Stimulated activated effector memory CD8-positive, alpha-beta T cell treated with anti-CD3 and anti-CD28 coated beads, Interleukin-12 subunit alpha, Interleukin-12 subunit beta, amount 100 ng/mL, for 72 hours (primary cell): ENCODE data around the gene SLC25A45.

Experiments
- ATAC-seq: fragments of 150-1000 bp; cut with Tn5 transposase; 2 replicates; pipeline ENCODE4 v1.10.0; 2021
- DNase-seq, 2 donors: peaks; one replicate each; pipeline ENCODE4 v3.0.0; 2021 to 2022; ENCODE audit warnings: low spot score in 2 of 2
- H3K27ac Mint-ChIP-seq: one replicate; pipeline ENCODE4 v1.8.0; 2022; ENCODE audit warnings: mild to moderate bottlenecking, mixed read lengths
- H3K36me3 Mint-ChIP-seq: one replicate; pipeline ENCODE4 v1.8.0; 2022; ENCODE audit warnings: mild to moderate bottlenecking, mixed read lengths
- H3K4me1 Mint-ChIP-seq: one replicate; pipeline ENCODE4 v1.8.0; 2022; ENCODE audit warnings: mixed read lengths
- H3K4me3 Mint-ChIP-seq: one replicate; pipeline ENCODE4 v1.8.0; 2022; ENCODE audit warnings: mild to moderate bottlenecking, mixed read lengths
- H3K9me3 Mint-ChIP-seq: one replicate; pipeline ENCODE4 v1.8.0; 2022; ENCODE audit warnings: mixed read lengths

The SLC25A45 gene

GRCh38 chr11:65389294-65389980 is 7.0 kb upstream of the SLC25A45 start:
- Mint-ChIP-seq H3K36me3 (peaks cover 57% of the 10 kb centered on the region), H3K4me1 (peaks cover 70% of the 10 kb centered on the region), H3K4me3 (peak overlapping the region; percentile 92), H3K27ac (peak overlapping the region; percentile 85), H3K9me3 (no peaks in the 10 kb centered on the region)
- ATAC-seq = no peak
- DNase-seq = no peak

DNA sequence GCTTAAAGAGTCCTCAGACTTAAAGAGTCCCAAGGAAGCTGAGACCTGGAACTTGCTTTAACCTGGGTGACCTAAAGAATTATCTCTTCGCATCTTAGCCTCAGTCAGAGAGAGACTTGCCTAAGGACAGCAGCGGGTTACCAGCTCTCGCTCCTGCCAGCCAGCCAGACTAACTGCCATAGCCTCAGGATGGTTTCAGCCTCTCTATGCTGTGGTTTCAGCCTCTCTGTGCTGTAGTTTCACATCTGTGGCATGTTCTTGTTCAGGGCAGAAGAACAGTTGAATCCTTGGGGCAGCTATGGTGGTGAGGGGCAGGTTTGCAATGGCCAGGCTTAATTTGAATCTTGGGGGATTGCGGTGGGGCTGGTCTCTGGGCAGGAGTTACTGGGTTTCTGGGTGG is 6.3 kb upstream of the SLC25A45 start:
- H3K9me3 Mint-ChIP-seq = no peaks in the 10 kb centered on the region
- ATAC-seq (no peak), DNase-seq (no peak)
- peak overlapping the region; percentile 85 for H3K27ac Mint-ChIP-seq
- H3K4me1 Mint-ChIP-seq = peaks cover 77% of the 10 kb centered on the region
- H3K36me3 Mint-ChIP-seq = peaks cover 54% of the 10 kb centered on the region
- H3K4me3 Mint-ChIP-seq = peak overlapping the region; percentile 92

- Mint-ChIP-seq H3K9me3 (no peaks in the 10 kb centered on the region), H3K4me3 (peak within 1 kb of the TSS; percentile 92), H3K4me1 (peaks cover 85% of the 10 kb centered on the region), H3K36me3 (peaks cover 63% of the 10 kb centered on the region), H3K27ac (peak within 1 kb of the TSS; percentile 95)
- ATAC-seq = peak; percentile 58
- peak; percentile 84 to 93 for DNase-seq
These were observed 4.1 kb upstream of the SLC25A45 start, which contains the start of gene FRMD8 for GRCh38 chr11:65386307-65387140. Gene FRMD8, plus strand, starts transcription at chr11:65386637. Its CDS starts 400 bp downstream, at chr11:65387037.

- Mint-ChIP-seq H3K27ac (peak overlapping the region; percentile 95), H3K4me1 (peaks cover 73% of the 10 kb centered on the region), H3K4me3 (peak overlapping the region; percentile 92), H3K9me3 (no peaks in the 10 kb centered on the region), H3K36me3 (peaks cover 48% of the 10 kb centered on the region)
- ATAC-seq (no peak), DNase-seq (no peak)
These were observed 1.9 kb upstream of the SLC25A45 start for GRCh38 chr11:65384301-65384889.

- H3K27ac Mint-ChIP-seq = peak overlapping the region; percentile 95
These were observed 1.3 kb upstream of the SLC25A45 start for GRCh38 chr11:65383778-65384177.

GRCh38 chr11:65382804-65383368 is 440 bp upstream of the SLC25A45 start:
- H3K4me1 Mint-ChIP-seq = peaks cover 58% of the 10 kb centered on the region
- ATAC-seq (no peak), DNase-seq (no peak)
- peak overlapping the region; percentile 92 for H3K4me3 Mint-ChIP-seq
- peaks cover 33% of the 10 kb centered on the region for H3K36me3 Mint-ChIP-seq
- H3K9me3 Mint-ChIP-seq = no peaks in the 10 kb centered on the region
- peak overlapping the region; percentile 95 for H3K27ac Mint-ChIP-seq

More at GRCh38 chr11:65383778-65384177, 1.3 kb upstream of the SLC25A45 start:
- Mint-ChIP-seq H3K9me3 (no peaks in the 10 kb centered on the region), H3K36me3 (peaks cover 42% of the 10 kb centered on the region), H3K4me1 (peaks cover 67% of the 10 kb centered on the region), H3K4me3 (peak overlapping the region; percentile 92)
- DNase-seq (no peak), ATAC-seq (no peak)

DNA sequence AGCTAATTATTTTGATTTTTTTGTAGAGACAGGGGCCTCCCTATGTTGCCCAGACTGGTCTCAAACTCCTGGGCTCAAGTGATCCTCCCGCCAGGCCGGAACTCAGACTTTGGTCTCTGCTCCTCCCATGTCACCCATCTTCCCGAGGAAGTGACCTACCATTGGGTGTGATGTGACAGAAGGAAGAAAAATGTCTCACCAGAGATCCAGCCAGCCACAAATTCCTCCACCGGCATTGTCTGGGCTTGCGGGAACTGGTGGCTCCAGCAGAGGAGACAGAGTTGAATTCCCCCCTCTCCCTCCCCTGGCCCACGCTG is 772 bp downstream of the SLC25A45 start:
- no peak for DNase-seq
- no peak for ATAC-seq
- Mint-ChIP-seq H3K9me3 (no peaks in the 10 kb centered on the region), H3K4me3 (peak overlapping the region; percentile 92), H3K36me3 (peaks cover 25% of the 10 kb centered on the region), H3K4me1 (peaks cover 49% of the 10 kb centered on the region), H3K27ac (peak overlapping the region; percentile 95)

- Mint-ChIP-seq H3K4me1 (peaks cover 48% of the 10 kb centered on the region), H3K27ac (peak overlapping the region; percentile 95), H3K9me3 (no peaks in the 10 kb centered on the region), H3K4me3 (peak overlapping the region; percentile 92), H3K36me3 (peaks cover 24% of the 10 kb centered on the region)
- ATAC-seq (no peak), DNase-seq (no peak)
These were observed 1.9 kb downstream of the SLC25A45 start for GRCh38 chr11:65380460-65381119.

DNA sequence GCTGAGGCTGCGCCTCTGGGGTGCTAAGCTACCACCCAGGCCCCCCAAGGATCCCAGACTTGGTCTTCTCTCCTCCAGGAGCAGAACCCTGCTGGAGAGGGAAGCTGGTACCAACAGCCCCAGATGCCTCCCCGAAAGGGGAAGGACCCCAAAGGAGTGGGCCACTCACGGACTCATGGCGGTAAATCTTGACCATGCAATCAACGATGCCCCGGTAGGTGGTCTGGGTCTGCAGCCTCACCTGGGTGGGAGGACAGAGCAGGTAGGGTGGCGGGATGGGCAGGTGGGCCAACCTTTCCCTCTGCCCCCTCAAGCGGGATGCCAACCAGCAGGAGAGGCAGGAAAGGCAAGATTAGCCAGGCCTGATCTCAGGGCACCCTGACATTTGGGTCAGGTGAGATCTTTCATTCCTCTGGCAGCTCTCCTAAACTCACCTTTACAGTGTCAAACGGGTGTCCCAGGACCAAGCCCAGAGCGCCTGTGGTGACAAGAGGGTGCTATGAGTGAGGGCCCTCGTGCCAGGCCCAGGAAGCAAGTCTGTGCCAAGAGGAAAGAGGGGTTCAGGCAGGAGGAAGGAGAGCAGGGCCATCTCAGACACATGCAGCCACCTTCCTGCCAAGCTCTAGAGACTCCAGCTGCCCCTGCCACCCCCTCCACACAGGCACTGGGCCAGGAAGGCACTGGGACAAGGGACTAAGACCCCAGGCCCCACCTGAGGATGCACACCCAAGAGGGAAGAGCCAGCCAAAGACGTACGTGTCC is 2.6 kb downstream of the SLC25A45 start:
- H3K4me1 Mint-ChIP-seq = peaks cover 41% of the 10 kb centered on the region
- ATAC-seq (no peak), DNase-seq (no peak)
- peak overlapping the region; percentile 92 for H3K4me3 Mint-ChIP-seq
- H3K36me3 Mint-ChIP-seq = peaks cover 17% of the 10 kb centered on the region
- H3K9me3 Mint-ChIP-seq = no peaks in the 10 kb centered on the region
- peak overlapping the region; percentile 95 for H3K27ac Mint-ChIP-seq

DNA sequence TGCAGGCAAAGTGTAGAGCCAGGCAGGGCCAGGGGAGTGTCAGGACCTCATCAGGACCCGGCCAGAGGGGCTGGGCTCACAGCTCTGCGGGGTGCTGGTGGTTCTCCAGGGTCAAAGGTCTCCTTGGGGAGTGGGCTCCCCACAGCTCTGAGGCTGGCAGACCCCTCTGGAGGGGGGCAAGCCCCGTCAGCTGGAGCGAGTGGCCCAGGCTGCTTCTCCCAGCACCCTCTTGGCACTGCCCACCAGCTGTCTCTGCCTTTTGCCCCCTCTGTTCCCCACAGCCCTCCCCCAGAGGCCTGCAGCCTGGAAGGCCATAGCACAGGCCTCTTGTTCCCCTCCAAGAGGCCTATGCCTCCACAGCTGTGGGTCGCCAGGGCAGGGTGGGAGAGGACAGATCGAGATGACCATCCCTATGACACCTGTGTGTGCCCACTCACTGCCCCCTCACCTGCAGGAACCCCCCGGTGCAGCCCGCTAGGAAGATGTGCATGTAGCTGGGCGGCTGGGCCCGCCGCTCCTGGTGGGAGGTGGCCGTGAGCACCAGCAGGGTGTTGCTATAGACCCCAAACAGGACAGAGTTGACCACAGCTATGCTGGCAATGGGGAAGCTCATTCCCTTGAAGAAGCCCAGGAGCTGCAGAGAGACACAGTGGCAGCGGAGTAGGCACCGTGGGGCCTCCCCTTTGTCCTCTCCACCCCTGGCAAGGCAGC is 3.4 kb downstream of the SLC25A45 start:
- no peaks in the 10 kb centered on the region for H3K9me3 Mint-ChIP-seq
- no peak overlapping the region for H3K4me3 Mint-ChIP-seq
- no peak for ATAC-seq
- peaks cover 33% of the 10 kb centered on the region for H3K4me1 Mint-ChIP-seq
- H3K36me3 Mint-ChIP-seq = peaks cover 16% of the 10 kb centered on the region
- peak overlapping the region; percentile 58 for H3K27ac Mint-ChIP-seq
- DNase-seq = no peak

GRCh38 chr11:65378208-65378927 is 4.1 kb downstream of the SLC25A45 start:
- H3K27ac Mint-ChIP-seq = peak overlapping the region; percentile 77
- H3K4me3 Mint-ChIP-seq = no peak overlapping the region
- H3K36me3 Mint-ChIP-seq = peaks cover 15% of the 10 kb centered on the region
- no peak for ATAC-seq
- H3K9me3 Mint-ChIP-seq = no peaks in the 10 kb centered on the region
- DNase-seq = no peak
- H3K4me1 Mint-ChIP-seq = peaks cover 26% of the 10 kb centered on the region

DNA sequence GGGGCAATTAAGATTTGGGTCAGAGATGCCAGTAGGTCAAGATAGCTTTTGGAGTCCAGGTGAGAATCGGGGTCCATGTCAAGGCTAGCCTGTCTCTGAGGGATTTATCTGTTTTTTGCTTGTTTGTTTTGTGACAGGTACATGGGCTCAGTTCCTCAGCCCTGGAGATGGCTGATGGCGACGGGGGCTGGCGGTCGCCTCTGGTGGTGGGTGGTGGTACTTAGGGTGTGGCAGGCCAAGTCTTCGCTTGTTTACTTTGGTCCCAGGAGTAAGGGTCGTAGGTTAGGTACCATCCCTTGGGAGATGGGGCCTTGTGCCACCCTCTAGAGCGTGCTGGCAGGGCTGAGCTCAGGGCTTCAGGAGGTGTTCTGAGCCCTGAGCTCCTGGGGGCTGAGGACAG is 4.7 kb downstream of the SLC25A45 start:
- no peak overlapping the region for H3K4me3 Mint-ChIP-seq
- H3K9me3 Mint-ChIP-seq = no peaks in the 10 kb centered on the region
- ATAC-seq (no peak), DNase-seq (no peak)
- H3K27ac Mint-ChIP-seq = peak overlapping the region; percentile 77
- H3K36me3 Mint-ChIP-seq = peaks cover 10% of the 10 kb centered on the region
- peaks cover 20% of the 10 kb centered on the region for H3K4me1 Mint-ChIP-seq

DNA sequence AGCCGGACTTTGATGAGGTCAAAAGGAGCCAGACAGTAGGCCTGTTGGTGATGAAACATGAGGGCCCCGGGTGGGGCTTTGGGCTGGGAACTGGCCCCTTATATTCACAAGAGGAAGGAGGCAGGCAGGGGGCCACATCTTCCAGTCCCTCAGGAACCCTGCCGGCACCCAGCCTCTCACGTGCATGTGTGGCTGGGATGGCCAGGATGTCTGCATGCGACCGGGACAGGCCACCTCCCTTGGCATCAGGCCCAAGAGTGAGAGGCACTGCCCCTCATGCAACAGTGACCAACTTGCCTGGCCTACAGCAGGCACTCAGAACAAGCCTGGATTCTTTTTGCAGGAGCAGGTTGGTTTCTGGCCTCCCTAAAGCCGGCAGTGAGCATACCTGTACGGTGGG is 5.4 kb downstream of the SLC25A45 start:
- no peak for DNase-seq
- Mint-ChIP-seq H3K9me3 (no peaks in the 10 kb centered on the region), H3K27ac (peak overlapping the region; percentile 77), H3K4me1 (peaks cover 12% of the 10 kb centered on the region), H3K4me3 (no peak overlapping the region), H3K36me3 (peaks cover 2% of the 10 kb centered on the region)
- ATAC-seq = no peak
